HEK293 (cell line): ENCODE results near the gene C1QL1.

Experiments
- CTCF ChIA-PET: fragments of 350-600 bp; formaldehyde crosslinking; extraction: SDS; loops from one replicate; lab custom pipeline; 2021; ENCODE audit warnings: antibody characterized with exemption; lab: Yijun Ruan, JAX
- POLR2A ChIA-PET: fragments of 300-600 bp; formaldehyde crosslinking; extraction: SDS; loops from one replicate; lab custom pipeline; 2020; ENCODE audit warnings: antibody characterized with exemption, inconsistent platforms; lab: Yijun Ruan, JAX
- H3K27ac ChIP-seq: fragments of 200-500 bp; sonication (Bioruptor generic); 2 replicates; pipeline ENCODE4 v1.5.1; 2014; ENCODE audit warnings: low read depth, low read length, control low read depth, inconsistent platforms; ENCODE audit errors: extremely low read depth
- H3K36me3 ChIP-seq, 2 experiments: fragments of 200-500 bp in 1 of 2; sonication (Bioruptor generic) in 1 of 2; 1 replicate in 1 of 2; 2 replicates in 1 of 2; pipeline ENCODE4 v1.5.1; 2014 to 2017; ENCODE audit warnings: inconsistent platforms in 2 of 2, low read length in 2 of 2; ENCODE audit not compliant: control insufficient read depth in 2 of 2, insufficient read depth in 1 of 2
- H3K4me1 ChIP-seq: fragments of 200-500 bp; sonication (Bioruptor generic); 2 replicates; pipeline ENCODE4 v1.5.1; 2014; ENCODE audit warnings: mild to moderate bottlenecking, low read length, inconsistent platforms; ENCODE audit not compliant: control insufficient read depth, insufficient read depth
- H3K4me3 ChIP-seq: 2 replicates; pipeline ENCODE4 v1.5.1; 2011; ENCODE audit warnings: low read depth, mild to moderate bottlenecking, control low read depth, low read length, moderate library complexity
- H3K9me3 ChIP-seq: fragments of 200-500 bp; sonication (Bioruptor generic); 2 replicates; pipeline ENCODE4 v1.5.1; 2014; ENCODE audit warnings: low read depth, low read length, inconsistent platforms; ENCODE audit not compliant: control insufficient read depth, insufficient read depth
- HOXA7 ChIP-seq: sonication (generic); formaldehyde crosslinking; IDR thresholded peaks from 2 replicates; pipeline ENCODE4 v1.8.1; 2022; ENCODE audit warnings: missing genetic modification reagents, borderline replicate concordance
- IKZF3 ChIP-seq: fragments of 450-650 bp; IDR thresholded peaks from 2 replicates; pipeline ENCODE4 v1.5.0; 2018; ENCODE audit warnings: missing biosample characterization, mild to moderate bottlenecking, missing genetic modification characterization, moderate library complexity
- MEIS1 ChIP-seq: sonication (generic); formaldehyde crosslinking; IDR thresholded peaks from 2 replicates; pipeline ENCODE4 v1.8.1; 2022; ENCODE audit warnings: missing genetic modification reagents, mild to moderate bottlenecking, borderline replicate concordance
- ZFP41 ChIP-seq: fragments of 450-650 bp; formaldehyde crosslinking; IDR thresholded peaks from 2 replicates; pipeline ENCODE4 v1.5.1; 2016; ENCODE audit warnings: missing biosample characterization, missing genetic modification characterization, borderline replicate concordance
- ZNF302 ChIP-seq: fragments of 450-650 bp; formaldehyde crosslinking; IDR thresholded peaks from 2 replicates; pipeline ENCODE4 v1.5.1; 2016; ENCODE audit warnings: missing biosample characterization, missing genetic modification characterization, low read depth
- ZNF335 ChIP-seq: fragments of 450-650 bp; formaldehyde crosslinking; conservative IDR thresholded peaks from 2 replicates; pipeline ENCODE4 v1.5.1; 2016; ENCODE audit warnings: missing biosample characterization, missing genetic modification characterization
- ZNF514 ChIP-seq: fragments of 450-650 bp; formaldehyde crosslinking; IDR thresholded peaks from 2 replicates; pipeline ENCODE4 v1.5.1; 2016; ENCODE audit warnings: missing biosample characterization, missing genetic modification characterization
- ZNF571 ChIP-seq: fragments of 450-650 bp; formaldehyde crosslinking; IDR thresholded peaks from 2 replicates; pipeline ENCODE4 v1.5.0; 2017; ENCODE audit warnings: missing biosample characterization, missing genetic modification characterization
- ZNF596 ChIP-seq: fragments of 450-650 bp; IDR thresholded peaks from 2 replicates; pipeline ENCODE4 v1.5.0; 2018; ENCODE audit warnings: missing biosample characterization, mild to moderate bottlenecking, missing genetic modification characterization, moderate library complexity
- ZNF654 ChIP-seq: fragments of 450-650 bp; formaldehyde crosslinking; IDR thresholded peaks from 2 replicates; pipeline ENCODE4 v1.5.1; 2016; ENCODE audit warnings: low read depth, missing biosample characterization, missing genetic modification characterization
- ZNF658 ChIP-seq: fragments of 450-650 bp; formaldehyde crosslinking; IDR thresholded peaks from 2 replicates; pipeline ENCODE4; 2016; ENCODE audit warnings: missing biosample characterization, missing genetic modification characterization
- ZNF707 ChIP-seq: fragments of 450-650 bp; formaldehyde crosslinking; IDR thresholded peaks from 2 replicates; pipeline ENCODE4 v1.5.1; 2016; ENCODE audit warnings: missing biosample characterization, missing genetic modification characterization
- TF ChIP-seq, protein P1 (sequence below): fragments of 450-650 bp; IDR thresholded peaks from 2 replicates; pipeline ENCODE4 v1.5.1; 2018; ENCODE audit warnings: missing biosample characterization, mild to moderate bottlenecking, missing genetic modification characterization
- TF ChIP-seq, protein P2 (sequence below): fragments of 450-650 bp; formaldehyde crosslinking; IDR thresholded peaks from 2 replicates; pipeline ENCODE4 v1.5.1; 2016; ENCODE audit warnings: missing biosample characterization, missing genetic modification characterization
- TF ChIP-seq, protein P3 (sequence below): fragments of 450-650 bp; formaldehyde crosslinking; IDR thresholded peaks from 2 replicates; pipeline ENCODE4 v1.5.0; 2017; ENCODE audit warnings: missing biosample characterization, missing genetic modification characterization, borderline replicate concordance
- TF ChIP-seq, protein P4 (sequence below): fragments of 450-650 bp; formaldehyde crosslinking; IDR thresholded peaks from 2 replicates; pipeline ENCODE4 v1.5.1; 2016; ENCODE audit warnings: missing biosample characterization, missing genetic modification characterization
- TF ChIP-seq, protein P5 (sequence below): fragments of 450-650 bp; formaldehyde crosslinking; IDR thresholded peaks from 2 replicates; pipeline ENCODE4 v1.5.1; 2016; ENCODE audit warnings: missing biosample characterization, missing genetic modification characterization, borderline replicate concordance

The C1QL1 gene

DNA sequence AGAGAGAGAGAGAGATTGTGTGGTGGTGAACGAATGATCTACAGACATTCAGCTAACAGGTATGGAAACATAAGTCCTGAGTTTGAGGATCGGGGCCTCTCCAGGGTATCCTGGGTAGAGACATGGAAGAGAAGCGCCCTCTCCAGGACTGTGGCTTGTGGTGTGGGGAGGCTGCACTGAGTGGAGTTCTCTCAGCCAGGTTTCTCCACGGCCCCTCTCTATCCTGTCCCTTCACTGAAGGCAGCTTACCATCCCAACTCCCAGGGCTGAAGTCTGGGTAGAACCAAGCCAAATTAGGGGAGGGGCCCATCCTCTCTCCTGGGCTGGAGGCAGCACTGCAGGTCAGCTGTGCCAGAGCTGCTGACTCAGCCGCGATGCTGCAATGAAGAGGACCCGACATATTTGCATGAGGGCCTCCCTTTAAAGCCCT is 6.2 kb downstream of the C1QL1 start:
- CTCF ChIA-PET = interaction anchor here (0.7 to 2.8 kb wide), 12 partner anchors 9 to 97 kb away, joined by 3 to 23 read pairs (median 4); no protein-coding TSS in a partner anchor
- H3K4me1 ChIP-seq = 0 out of 2 replicates have a peak, but pooled peaks cover 3% of the 10 kb centered on the region

More for the DNA sequence above, 6.2 kb downstream of the C1QL1 start:
- TF ChIP-seq, protein P1, sequence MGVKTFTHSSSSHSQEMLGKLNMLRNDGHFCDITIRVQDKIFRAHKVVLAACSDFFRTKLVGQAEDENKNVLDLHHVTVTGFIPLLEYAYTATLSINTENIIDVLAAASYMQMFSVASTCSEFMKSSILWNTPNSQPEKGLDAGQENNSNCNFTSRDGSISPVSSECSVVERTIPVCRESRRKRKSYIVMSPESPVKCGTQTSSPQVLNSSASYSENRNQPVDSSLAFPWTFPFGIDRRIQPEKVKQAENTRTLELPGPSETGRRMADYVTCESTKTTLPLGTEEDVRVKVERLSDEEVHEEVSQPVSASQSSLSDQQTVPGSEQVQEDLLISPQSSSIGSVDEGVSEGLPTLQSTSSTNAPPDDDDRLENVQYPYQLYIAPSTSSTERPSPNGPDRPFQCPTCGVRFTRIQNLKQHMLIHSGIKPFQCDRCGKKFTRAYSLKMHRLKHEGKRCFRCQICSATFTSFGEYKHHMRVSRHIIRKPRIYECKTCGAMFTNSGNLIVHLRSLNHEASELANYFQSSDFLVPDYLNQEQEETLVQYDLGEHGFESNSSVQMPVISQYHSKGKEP = 0 out of 2 replicates have a peak, but pooled peaks have one; percentile 3
- TF ChIP-seq, protein P2, sequence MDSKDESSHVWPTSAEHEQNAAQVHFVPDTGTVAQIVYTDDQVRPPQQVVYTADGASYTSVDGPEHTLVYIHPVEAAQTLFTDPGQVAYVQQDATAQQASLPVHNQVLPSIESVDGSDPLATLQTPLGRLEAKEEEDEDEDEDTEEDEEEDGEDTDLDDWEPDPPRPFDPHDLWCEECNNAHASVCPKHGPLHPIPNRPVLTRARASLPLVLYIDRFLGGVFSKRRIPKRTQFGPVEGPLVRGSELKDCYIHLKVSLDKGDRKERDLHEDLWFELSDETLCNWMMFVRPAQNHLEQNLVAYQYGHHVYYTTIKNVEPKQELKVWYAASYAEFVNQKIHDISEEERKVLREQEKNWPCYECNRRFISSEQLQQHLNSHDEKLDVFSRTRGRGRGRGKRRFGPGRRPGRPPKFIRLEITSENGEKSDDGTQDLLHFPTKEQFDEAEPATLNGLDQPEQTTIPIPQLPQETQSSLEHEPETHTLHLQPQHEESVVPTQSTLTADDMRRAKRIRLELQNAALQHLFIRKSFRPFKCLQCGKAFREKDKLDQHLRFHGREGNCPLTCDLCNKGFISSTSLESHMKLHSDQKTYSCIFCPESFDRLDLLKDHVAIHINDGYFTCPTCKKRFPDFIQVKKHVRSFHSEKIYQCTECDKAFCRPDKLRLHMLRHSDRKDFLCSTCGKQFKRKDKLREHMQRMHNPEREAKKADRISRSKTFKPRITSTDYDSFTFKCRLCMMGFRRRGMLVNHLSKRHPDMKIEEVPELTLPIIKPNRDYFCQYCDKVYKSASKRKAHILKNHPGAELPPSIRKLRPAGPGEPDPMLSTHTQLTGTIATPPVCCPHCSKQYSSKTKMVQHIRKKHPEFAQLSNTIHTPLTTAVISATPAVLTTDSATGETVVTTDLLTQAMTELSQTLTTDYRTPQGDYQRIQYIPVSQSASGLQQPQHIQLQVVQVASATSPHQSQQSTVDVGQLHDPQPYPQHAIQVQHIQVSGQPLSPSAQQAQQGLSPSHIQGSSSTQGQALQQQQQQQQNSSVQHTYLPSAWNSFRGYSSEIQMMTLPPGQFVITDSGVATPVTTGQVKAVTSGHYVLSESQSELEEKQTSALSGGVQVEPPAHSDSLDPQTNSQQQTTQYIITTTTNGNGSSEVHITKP (tag by site-specific recombination) = peak; percentile 90
- TF ChIP-seq ZNF514 (tag by site-specific recombination) (no peak), HOXA7 (no peak), ZNF335 (peak; percentile 52), ZNF596 (tag by site-specific recombination) (peak; percentile 85; the same call in 1 of the 2 replicates), ZNF654 (tag by site-specific recombination) (peak; percentile 25; the same call in 1 of the 2 replicates), IKZF3 (0 out of 2 replicates have a peak, but pooled peaks have one; percentile 17), MEIS1 (CRISPR knock-in tag) (no peak), ZNF658 (tag by site-specific recombination) (no peak), ZNF707 (tag by site-specific recombination) (no peak), ZNF571 (tag by site-specific recombination) (no peak), ZFP41 (tag by site-specific recombination) (no peak), ZNF302 (tag by site-specific recombination) (no peak)
- TF ChIP-seq, protein P3, sequence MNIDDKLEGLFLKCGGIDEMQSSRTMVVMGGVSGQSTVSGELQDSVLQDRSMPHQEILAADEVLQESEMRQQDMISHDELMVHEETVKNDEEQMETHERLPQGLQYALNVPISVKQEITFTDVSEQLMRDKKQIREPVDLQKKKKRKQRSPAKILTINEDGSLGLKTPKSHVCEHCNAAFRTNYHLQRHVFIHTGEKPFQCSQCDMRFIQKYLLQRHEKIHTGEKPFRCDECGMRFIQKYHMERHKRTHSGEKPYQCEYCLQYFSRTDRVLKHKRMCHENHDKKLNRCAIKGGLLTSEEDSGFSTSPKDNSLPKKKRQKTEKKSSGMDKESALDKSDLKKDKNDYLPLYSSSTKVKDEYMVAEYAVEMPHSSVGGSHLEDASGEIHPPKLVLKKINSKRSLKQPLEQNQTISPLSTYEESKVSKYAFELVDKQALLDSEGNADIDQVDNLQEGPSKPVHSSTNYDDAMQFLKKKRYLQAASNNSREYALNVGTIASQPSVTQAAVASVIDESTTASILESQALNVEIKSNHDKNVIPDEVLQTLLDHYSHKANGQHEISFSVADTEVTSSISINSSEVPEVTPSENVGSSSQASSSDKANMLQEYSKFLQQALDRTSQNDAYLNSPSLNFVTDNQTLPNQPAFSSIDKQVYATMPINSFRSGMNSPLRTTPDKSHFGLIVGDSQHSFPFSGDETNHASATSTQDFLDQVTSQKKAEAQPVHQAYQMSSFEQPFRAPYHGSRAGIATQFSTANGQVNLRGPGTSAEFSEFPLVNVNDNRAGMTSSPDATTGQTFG = no peak
- TF ChIP-seq, protein P4, sequence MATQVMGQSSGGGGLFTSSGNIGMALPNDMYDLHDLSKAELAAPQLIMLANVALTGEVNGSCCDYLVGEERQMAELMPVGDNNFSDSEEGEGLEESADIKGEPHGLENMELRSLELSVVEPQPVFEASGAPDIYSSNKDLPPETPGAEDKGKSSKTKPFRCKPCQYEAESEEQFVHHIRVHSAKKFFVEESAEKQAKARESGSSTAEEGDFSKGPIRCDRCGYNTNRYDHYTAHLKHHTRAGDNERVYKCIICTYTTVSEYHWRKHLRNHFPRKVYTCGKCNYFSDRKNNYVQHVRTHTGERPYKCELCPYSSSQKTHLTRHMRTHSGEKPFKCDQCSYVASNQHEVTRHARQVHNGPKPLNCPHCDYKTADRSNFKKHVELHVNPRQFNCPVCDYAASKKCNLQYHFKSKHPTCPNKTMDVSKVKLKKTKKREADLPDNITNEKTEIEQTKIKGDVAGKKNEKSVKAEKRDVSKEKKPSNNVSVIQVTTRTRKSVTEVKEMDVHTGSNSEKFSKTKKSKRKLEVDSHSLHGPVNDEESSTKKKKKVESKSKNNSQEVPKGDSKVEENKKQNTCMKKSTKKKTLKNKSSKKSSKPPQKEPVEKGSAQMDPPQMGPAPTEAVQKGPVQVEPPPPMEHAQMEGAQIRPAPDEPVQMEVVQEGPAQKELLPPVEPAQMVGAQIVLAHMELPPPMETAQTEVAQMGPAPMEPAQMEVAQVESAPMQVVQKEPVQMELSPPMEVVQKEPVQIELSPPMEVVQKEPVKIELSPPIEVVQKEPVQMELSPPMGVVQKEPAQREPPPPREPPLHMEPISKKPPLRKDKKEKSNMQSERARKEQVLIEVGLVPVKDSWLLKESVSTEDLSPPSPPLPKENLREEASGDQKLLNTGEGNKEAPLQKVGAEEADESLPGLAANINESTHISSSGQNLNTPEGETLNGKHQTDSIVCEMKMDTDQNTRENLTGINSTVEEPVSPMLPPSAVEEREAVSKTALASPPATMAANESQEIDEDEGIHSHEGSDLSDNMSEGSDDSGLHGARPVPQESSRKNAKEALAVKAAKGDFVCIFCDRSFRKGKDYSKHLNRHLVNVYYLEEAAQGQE (tag by site-specific recombination) = no peak
- TF ChIP-seq, protein P5, sequence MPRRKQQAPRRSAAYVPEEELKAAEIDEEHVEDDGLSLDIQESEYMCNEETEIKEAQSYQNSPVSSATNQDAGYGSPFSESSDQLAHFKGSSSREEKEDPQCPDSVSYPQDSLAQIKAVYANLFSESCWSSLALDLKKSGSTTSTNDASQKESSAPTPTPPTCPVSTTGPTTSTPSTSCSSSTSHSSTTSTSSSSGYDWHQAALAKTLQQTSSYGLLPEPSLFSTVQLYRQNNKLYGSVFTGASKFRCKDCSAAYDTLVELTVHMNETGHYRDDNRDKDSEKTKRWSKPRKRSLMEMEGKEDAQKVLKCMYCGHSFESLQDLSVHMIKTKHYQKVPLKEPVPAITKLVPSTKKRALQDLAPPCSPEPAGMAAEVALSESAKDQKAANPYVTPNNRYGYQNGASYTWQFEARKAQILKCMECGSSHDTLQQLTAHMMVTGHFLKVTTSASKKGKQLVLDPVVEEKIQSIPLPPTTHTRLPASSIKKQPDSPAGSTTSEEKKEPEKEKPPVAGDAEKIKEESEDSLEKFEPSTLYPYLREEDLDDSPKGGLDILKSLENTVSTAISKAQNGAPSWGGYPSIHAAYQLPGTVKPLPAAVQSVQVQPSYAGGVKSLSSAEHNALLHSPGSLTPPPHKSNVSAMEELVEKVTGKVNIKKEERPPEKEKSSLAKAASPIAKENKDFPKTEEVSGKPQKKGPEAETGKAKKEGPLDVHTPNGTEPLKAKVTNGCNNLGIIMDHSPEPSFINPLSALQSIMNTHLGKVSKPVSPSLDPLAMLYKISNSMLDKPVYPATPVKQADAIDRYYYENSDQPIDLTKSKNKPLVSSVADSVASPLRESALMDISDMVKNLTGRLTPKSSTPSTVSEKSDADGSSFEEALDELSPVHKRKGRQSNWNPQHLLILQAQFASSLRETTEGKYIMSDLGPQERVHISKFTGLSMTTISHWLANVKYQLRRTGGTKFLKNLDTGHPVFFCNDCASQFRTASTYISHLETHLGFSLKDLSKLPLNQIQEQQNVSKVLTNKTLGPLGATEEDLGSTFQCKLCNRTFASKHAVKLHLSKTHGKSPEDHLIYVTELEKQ (tag by site-specific recombination) = no peak
- POLR2A ChIA-PET = interaction anchor here (0.6 to 1.0 kb wide), 4 partner anchors 15 to 116 kb away, joined by 3 to 8 read pairs (median 3); no protein-coding TSS in a partner anchor
- no peak overlapping the region for H3K4me3 ChIP-seq
- no peak overlapping the region for H3K27ac ChIP-seq
- H3K36me3 ChIP-seq = no peaks in the 10 kb centered on the region
- no peaks in the 10 kb centered on the region for H3K9me3 ChIP-seq
